Lower leg skin (tissue), 3 donors: ENCODE measurements around the gene GYPB.
"Not testable (repeated sequence)": the region's sequence is repeated elsewhere in the genome, so short reads cannot be mapped to it uniquely, and the experiment has no call there.

Source experiments
- POLR2A ChIP-seq, 2 donors: fragments of 450-650 bp; IDR thresholded peaks; one replicate each; pipeline ENCODE4 v1.6.1; 2016 to 2017; ENCODE audit warnings: antibody characterized with exemption in 2 of 2, mild to moderate bottlenecking in 1 of 2, moderate library complexity in 1 of 2
- TF ChIP-seq, protein P1 (sequence below), 3 donors: fragments of 450-650 bp; IDR thresholded peaks; one replicate each; pipeline ENCODE4 v1.5.1; 2016; ENCODE audit warnings: antibody characterized with exemption in 3 of 3, mild to moderate bottlenecking in 3 of 3, moderate library complexity in 2 of 3

DNA sequence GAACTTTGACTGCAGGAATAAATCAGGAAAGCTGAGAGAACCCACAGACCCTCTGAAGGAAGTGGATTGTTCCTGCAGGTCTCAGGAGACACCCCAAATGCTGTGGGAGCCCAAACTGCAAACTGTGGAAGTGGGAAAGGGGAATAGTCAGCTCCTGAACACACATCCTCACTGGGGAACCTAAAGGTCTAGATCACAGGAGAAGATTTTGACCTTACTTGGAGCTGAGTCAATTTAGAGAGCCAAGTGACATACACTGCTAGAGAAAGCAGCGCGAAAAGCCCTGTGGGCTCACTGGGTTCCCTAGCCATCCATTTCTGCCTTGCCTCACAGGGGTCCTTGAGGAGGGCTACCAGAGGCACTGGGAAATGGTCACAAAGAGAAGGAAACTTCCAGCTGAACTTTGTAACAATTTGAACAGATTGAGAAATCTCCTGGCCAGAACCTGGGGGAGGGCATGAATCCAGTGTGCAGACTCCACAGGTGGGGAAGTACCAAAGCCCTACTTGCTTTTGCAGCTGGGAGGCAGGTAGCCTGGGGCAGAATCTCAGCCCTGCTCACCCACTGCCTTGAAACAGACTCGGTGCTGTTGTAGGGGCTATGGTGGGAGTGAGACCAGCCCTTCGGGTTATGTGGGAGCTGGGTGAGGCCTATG is 5.3 kb upstream of the GYPB start:
- TF ChIP-seq, protein P1, sequence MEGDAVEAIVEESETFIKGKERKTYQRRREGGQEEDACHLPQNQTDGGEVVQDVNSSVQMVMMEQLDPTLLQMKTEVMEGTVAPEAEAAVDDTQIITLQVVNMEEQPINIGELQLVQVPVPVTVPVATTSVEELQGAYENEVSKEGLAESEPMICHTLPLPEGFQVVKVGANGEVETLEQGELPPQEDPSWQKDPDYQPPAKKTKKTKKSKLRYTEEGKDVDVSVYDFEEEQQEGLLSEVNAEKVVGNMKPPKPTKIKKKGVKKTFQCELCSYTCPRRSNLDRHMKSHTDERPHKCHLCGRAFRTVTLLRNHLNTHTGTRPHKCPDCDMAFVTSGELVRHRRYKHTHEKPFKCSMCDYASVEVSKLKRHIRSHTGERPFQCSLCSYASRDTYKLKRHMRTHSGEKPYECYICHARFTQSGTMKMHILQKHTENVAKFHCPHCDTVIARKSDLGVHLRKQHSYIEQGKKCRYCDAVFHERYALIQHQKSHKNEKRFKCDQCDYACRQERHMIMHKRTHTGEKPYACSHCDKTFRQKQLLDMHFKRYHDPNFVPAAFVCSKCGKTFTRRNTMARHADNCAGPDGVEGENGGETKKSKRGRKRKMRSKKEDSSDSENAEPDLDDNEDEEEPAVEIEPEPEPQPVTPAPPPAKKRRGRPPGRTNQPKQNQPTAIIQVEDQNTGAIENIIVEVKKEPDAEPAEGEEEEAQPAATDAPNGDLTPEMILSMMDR (IDR thresholded peaks at IDR 0.05) = not testable (repeated sequence)
- TF ChIP-seq POLR2A (IDR thresholded peaks at IDR 0.05) = not testable (repeated sequence)
